GM18507 (cell line): ENCODE results near the gene ELP5.

ENCODE experiments used
- DNase-seq: peaks from one replicate; pipeline ENCODE4 v3.0.0; 2011; ENCODE audit warnings: low read depth; ENCODE audit not compliant: insufficient read length; ENCODE audit errors: extremely low spot score
- FAIRE-seq: peaks from 2 replicates; lab custom pipeline; 2011; peaks lifted over from hg19 to GRCh38; lab: Jason Lieb, UNC

ELP5 gene

GRCh38 chr17:7252176-7253043 is at the start of gene ELP5:
TSS of gene ELP5 (plus strand) at chr17:7252215. CDS start at chr17:7252551, 336 bp downstream.
- FAIRE-seq, result no peak

DNA sequence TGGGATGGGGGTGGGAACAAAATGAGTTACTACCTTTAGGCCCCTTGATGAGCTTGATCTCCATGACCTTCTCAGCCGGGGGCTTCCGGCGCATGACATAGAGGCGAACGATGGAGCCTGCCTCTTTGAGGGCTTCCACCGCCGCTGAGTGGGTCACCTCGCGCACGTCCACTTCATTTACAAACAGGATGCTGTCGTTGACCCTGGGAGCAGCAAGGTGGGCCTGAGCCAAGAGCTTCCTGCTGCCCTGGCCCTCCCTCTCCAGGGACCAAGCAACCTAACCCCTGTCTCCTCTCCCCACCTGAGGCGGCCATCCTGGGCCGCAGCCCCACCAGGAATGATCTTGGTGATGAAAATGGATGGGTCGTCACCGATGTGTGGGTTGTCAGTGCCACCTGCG is 48.6 kb upstream of the ELP5 start:
- DNase-seq, result no peak
- FAIRE-seq, result no peak

More at GRCh38 chr17:7252176-7253043, at the start of gene ELP5:
- peak; percentile 81 for DNase-seq

DNA sequence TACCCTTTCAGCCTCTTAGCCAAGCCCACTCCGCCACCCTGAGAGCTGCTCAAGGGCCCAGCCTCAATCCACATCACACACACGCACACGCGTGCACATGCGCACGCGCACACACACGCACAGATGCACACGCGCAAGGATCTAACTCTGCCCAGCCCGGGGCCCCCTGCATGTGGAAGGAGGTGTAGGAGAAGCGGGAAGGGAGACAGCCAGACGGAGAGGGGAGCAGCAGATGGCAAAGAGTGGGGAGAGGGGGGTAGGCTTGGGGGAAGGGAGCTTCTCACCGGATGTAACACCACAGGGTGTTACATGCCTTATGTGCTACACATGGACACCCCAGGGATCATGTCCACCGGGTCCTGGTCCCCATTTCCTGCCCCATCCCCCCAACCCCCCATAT is 47.7 kb upstream of the ELP5 start:
- FAIRE-seq, result no peak
- no peak for DNase-seq

DNA sequence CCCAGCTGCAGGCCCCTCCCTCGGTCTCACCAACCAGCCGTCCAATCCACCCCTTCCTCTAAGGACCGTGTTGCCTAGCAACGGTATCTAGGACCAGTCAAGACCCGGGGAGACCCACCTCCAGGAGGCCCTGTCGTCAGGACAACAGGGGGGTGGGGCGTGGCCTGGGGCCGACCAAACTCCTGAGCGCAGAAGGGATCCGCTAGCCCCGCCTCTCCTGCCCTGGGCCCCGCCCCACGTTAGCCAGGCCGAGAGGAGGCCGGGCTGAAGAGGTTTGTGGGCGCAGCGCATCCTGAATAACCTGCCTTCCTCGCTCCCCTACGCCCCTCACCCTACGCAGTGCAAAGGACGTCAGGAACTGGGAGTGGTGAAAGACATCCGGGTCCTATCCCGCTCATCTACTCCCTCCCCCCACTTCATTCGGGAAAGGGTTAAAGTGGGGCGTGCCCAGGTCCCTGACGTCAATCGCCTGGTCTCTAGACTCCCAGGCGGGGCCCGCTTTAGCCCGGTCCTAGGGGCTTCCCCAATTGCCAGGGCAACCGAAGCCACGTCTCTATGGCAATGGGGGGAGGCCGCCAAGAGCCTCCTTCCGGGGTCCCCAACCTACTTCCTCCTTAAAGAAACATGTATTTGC is 47.1 kb upstream of the ELP5 start:
- peak; percentile 94 for DNase-seq
- FAIRE-seq, result peak; percentile 96

- no peak for DNase-seq
- FAIRE-seq, result no peak
These were observed 46.5 kb upstream of the ELP5 start for GRCh38 chr17:7205561-7205960.

DNA sequence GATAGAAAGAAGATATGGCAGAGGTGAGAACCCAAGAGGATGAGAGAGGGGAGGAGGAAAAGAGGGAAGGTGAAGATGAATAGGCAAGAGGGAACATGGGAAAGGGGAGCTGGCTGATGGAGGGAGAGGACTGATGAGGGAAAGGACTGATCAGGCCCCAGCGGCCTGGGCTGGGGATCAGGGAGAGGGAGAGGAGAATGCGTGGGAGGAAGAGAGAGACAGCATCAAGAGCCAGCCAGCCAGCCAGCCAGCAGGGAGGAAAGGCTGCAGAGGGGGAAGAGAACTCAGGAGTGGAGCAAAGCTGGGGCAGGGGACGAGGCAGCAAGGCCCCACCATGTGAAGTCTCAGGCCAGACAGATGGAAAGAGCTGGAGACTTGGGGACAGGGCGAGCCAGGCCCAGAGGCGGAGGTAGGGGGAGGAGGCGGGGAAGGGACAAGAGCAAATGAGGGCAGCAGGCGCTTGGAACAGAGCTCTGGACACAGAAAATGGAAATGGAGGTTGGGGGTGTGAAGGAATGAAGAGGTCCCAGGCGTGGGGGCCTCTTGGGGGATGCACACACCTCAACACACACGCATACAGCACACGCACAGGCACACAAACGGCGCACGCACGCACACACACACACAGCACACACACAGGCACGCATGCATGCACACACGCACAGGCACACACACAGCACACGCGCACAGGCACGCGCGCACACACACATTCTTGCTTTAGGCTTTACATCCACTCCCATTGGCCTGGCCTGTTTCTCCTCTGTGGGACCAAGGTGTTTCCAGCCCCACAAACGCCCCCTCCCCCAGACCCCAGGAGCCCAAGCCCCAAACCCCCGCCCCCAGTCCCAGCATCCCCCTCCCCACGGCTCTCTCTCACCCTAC is 44.7 kb upstream of the ELP5 start:
- FAIRE-seq, result no peak
- no peak for DNase-seq

DNA sequence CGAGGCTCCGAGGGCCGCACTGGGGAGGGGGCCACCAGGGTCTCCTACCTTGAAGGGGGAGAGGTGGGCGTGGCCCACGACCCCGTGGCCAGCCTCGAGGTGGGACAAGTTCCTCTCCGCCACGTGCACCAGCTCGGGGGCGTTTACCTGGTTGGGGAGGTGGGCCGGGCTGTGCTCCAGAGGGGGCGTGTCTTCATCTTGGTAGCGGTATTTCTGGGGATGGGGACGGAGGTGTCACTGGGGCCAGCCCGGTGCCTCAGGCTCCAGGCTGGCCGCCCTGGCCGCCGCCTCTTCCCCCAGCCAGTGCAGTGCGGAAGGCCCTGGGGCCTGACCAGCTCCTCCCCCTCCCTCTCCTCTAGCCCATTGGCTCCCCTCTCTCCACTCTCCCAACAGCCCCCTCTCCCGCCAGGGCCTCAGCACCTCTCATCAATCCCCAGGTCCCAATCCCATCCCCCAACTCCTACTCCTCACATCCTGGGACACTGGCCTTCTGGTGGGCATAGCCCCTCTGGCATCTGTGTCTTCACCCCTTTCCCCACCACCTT is 43.9 kb upstream of the ELP5 start:
- DNase-seq (no peak), FAIRE-seq (no peak)

- DNase-seq (no peak), FAIRE-seq (no peak)
These were observed 43.1 kb upstream of the ELP5 start for GRCh38 chr17:7208754-7209460.

DNA sequence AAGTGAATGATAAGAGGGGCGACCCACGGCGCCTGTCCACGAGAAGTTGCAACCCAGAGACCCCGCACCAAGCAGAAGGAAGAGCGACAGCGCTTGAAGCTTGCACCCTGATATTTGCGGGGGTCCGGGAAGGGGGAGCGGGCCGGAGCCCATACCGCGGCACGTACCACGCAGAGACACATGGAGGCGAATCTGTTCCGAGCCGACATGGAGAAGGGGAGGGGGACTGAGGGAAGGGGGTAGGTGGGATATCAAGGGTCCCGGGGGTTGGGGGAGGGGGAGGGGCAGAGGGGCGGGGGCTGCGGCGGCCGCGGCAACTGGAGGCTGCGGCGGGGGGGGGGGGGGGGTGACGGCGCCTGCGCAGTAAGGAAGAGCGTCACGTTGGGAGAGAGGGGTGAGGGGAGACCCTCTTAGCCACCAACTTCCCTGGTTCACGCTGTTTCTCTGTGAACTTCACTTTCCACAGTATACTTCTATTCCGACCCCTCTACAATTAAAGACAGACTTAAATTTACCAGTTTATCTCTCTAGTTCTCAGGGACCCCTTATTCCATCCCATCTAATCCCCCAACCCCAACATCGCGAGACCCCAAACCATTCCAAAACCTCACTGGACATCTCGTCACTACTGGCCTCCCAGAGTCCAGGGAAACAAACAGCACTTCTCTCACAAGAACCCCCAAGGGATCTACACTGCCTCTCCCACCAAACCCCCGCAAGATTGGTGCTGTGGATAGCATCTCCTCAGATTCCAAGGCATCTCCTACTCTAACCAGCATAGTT is 40.3 kb upstream of the ELP5 start:
- DNase-seq (no peak), FAIRE-seq (no peak)

DNA sequence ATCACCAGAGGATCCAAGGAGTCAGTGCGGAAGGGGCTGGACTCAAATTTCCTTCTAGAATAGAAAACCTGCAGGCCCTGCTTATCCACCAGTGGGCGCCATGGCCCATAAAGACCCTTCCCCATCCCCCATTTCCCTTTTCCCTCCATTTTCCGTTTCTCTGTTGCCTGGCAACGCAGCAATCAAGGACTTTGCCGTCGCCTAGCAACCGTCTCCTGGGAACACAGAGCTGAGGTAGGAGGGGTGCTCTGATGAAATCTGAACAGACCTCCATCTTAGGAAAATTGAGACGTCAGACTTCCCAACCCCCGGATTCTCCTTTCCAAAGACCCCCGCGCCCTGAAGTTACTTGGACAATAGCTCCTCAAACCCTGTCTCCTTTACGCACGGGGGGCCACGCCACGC is 38.1 kb upstream of the ELP5 start:
- FAIRE-seq, result no peak
- DNase-seq, result no peak

- peak; percentile 96 for DNase-seq
- FAIRE-seq, result peak; percentile 100
These were observed 37.5 kb upstream of the ELP5 start for GRCh38 chr17:7214300-7215135.

- no peak for FAIRE-seq
- DNase-seq, result no peak
These were observed 36.8 kb upstream of the ELP5 start for GRCh38 chr17:7215136-7215638.

DNA sequence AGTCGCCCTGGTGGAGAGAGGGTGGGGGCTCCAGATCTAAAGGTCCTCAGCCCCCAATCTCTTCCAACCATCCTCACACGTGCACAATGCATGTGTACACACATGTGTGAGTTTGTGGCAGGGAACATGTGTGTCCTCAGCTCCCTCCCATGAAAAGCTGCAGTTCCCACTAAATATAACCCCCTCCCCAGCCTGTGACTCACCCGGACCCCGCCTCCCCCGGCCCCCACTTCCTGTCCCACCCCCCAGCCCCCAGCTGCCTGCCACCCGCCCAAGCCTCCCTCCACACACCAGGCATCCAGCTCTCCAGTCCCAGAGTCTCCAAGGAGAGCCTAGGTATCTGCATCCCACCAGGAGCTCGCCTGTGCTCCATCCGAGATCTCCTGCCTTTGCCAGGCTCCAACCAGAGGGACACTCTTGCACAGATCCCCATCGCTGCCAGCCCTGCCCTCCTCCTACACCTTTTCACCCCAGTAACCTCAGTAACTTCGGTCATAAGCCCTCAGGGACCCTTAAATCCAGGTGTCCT is 36.3 kb upstream of the ELP5 start:
- FAIRE-seq, result no peak
- no peak for DNase-seq

GRCh38 chr17:7216242-7217112 is 35.5 kb upstream of the ELP5 start:
- FAIRE-seq (no peak), DNase-seq (no peak)

GRCh38 chr17:7217113-7217987 is 34.7 kb upstream of the ELP5 start:
- FAIRE-seq (no peak), DNase-seq (no peak)
